ENCODE results near the gene EPHB2. TPM values are rescaled to one million over a fixed set of nuclear protein-coding genes. Genes with fewer than 3 reads are reported as not detected.

Gene EPHB2
- total and polyA plus RNA-seq, 2 of the 8 experiments (the other 6 are each of a cell fraction or from before 2014, with no cell fraction given): 15.8 to 17.2 TPM

GRCh38 chr1:22781483-22781882 lies 70.8 kb downstream of the EPHB2 start (continued):
- TF ChIP-seq SAP30 (IDR thresholded peaks at IDR 0.05; ENCODE audit: insufficient read depth, insufficient replicate concordance, low read length): no peak
- no peak for TF ChIP-seq SP1 (IDR thresholded peaks at IDR 0.05; ENCODE audit: low read depth, low read length)
- TF ChIP-seq BCL11A (IDR thresholded peaks at IDR 0.05; ENCODE audit: low read depth in 2 of 2, low read length in 2 of 2): no peak
